Measurements from ENCODE around the gene MYPOP.
A peak's percentile ranks its signal among the peaks of the same experiment; 100 is the strongest.

MYPOP gene

DNA sequence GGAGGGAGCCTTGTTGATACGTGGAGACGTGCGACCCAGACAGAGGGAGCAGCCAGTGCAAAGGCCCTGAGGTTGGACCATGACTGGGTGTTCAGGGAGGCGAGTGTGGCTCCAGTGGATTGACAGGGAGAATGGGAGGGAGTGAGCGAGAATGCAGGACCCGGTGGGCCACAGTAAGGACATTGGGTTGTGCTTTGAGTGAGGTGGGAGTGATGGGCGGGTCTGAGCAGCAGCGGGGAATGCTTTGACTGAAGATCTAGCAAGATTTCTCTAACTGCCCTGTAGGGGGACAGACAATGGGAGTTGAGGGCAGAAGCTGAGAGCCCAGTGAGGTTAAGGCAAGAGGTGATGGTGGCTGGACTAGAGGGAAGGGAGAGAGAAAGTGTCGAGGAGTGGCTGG lies 19.9 kb upstream of the MYPOP start:
- DNase-seq (ENCODE audit: low read depth), result no peak
- no peak overlapping the region for H3K4me3 ChIP-seq (ENCODE audit: low read depth, low read length)
- TF ChIP-seq, protein P1, sequence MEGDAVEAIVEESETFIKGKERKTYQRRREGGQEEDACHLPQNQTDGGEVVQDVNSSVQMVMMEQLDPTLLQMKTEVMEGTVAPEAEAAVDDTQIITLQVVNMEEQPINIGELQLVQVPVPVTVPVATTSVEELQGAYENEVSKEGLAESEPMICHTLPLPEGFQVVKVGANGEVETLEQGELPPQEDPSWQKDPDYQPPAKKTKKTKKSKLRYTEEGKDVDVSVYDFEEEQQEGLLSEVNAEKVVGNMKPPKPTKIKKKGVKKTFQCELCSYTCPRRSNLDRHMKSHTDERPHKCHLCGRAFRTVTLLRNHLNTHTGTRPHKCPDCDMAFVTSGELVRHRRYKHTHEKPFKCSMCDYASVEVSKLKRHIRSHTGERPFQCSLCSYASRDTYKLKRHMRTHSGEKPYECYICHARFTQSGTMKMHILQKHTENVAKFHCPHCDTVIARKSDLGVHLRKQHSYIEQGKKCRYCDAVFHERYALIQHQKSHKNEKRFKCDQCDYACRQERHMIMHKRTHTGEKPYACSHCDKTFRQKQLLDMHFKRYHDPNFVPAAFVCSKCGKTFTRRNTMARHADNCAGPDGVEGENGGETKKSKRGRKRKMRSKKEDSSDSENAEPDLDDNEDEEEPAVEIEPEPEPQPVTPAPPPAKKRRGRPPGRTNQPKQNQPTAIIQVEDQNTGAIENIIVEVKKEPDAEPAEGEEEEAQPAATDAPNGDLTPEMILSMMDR (IDR thresholded peaks at IDR 0.05; ENCODE audit: low read depth, low read length, missing control alignments), result peak; percentile 46

GRCh38 chr19:45920458-45920857 lies 18.0 kb upstream of the MYPOP start:
- H3K4me3 ChIP-seq (ENCODE audit: low read depth, low read length), result no peak overlapping the region
- TF ChIP-seq, protein P1 (IDR thresholded peaks at IDR 0.05; ENCODE audit: low read depth, low read length, missing control alignments), result no peak
- DNase-seq (ENCODE audit: low read depth), result no peak

- no peak overlapping the region for H3K4me3 ChIP-seq (ENCODE audit: low read depth, low read length)
- DNase-seq (ENCODE audit: low read depth), result no peak
- TF ChIP-seq, protein P1 (IDR thresholded peaks at IDR 0.05; ENCODE audit: low read depth, low read length, missing control alignments), result no peak
Observed at GRCh38 chr19:45919678-45920077, 17.3 kb upstream of the MYPOP start.

DNA sequence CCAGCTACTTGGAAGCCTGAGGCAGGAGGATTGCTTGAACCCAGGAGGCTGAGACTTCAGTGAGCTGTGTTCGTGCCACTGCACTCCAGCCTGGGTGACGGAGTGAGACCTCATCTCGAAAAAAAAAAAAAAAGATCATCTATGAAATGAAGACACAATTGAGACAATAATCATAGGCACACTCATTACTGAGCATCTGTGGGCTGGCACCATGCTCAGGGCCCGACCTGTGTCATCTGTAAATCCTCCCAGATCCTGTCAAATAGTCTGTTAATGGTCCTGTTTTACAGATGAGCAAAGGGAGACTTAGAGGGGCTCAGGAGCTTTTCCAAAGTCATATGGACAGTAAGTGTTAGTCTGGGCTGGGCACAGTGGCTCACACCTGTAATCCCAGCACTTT lies 16.3 kb upstream of the MYPOP start:
- TF ChIP-seq, protein P1 (IDR thresholded peaks at IDR 0.05; ENCODE audit: low read depth, low read length, missing control alignments), result no peak
- H3K4me3 ChIP-seq (ENCODE audit: low read depth, low read length), result no peak overlapping the region
- no peak for DNase-seq (ENCODE audit: low read depth)

DNA sequence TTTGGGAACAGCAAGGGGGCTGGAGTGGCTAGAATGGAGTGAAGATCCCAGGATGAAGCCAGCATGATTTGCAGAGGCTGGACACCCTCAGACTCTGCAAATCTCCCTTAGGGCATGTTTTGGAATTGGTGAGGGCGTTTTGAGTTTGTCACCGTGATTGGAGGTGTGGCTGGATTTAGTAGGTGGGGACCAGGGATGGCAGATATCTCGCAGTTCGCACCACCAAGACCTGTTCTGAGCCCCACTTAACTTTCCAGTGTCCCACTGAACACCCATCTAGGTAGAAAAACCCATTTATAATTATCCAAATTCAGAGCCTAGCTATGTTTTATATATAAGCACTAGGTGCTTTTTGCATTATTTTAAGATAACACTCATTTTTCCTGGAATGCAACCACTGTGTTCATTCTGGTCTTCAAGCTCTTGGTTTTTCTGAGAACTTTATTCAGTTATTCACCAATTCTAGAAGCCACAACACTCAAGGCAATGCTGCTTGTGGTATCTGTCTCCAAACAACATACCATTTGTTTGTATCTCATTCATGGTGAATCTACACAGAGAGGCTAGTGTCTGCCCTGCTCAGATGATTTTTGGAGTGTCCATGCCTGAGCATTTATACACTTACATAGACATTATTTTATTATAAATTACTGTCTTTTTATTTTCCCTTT lies 15.1 kb upstream of the MYPOP start:
- TF ChIP-seq, protein P1 (IDR thresholded peaks at IDR 0.05; ENCODE audit: low read depth, low read length, missing control alignments), result no peak
- DNase-seq (ENCODE audit: low read depth), result no peak
- no peak overlapping the region for H3K4me3 ChIP-seq (ENCODE audit: low read depth, low read length)

- no peak for DNase-seq (ENCODE audit: low read depth)
- TF ChIP-seq, protein P1 (IDR thresholded peaks at IDR 0.05; ENCODE audit: low read depth, low read length, missing control alignments), result no peak
- no peak within 1 kb of the TSS for H3K4me3 ChIP-seq (ENCODE audit: low read depth, low read length)
Observed at GRCh38 chr19:45913874-45914830, 11.7 kb upstream of the MYPOP start, which contains the start of gene NANOS2. TSS of gene NANOS2 (minus strand) at chr19:45914778. CDS start at chr19:45914693, 85 bp downstream.

Measured in GM12864 (cell line).